ENCODE measurements around the gene PMVK.

The PMVK gene

GRCh38 chr1:154966111-154966510, 29.6 kb upstream of the PMVK start:
- DNase-seq (ENCODE audit: low spot score), result no peak

DNA sequence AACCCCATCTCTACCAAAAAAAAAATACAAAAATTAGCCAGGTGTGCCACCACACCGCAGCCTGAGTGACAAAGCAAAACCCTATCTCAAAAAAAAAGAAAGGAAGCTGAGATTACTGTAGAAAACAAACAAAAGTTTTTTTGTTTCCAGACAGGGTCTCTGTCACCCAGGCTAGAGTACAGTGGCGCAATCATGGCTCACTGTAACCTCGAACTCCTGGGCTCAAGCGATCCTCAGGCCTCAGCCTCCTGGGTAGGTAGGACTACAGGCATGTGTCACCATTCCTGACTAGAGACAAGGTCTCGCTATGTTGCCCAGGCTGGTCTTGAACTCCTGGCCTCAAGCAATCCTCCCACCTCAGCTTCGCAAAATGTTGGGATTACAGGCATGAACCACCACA, 27.8 kb upstream of the PMVK start:
- DNase-seq (ENCODE audit: low spot score), result no peak

DNA sequence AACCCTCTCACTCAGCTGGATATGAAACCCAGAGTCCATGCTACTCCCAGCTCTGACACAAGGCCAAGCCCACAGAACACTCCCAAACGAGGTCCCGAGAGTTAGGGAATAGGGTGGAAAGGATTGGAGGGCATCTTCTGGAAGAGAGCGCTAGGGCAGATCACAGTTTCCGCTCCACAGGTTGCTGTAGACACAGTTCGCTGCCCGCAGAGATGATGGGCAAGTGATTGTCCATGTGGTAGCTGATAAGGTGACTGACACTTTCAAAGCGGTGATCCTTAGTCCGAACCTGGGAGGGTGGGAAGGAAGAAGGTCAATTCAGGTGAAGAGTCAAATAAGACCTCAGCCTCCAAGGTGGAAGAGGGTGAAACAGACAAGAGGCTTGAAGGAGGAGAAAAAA, 27.1 kb upstream of the PMVK start:
- DNase-seq (ENCODE audit: low spot score), result no peak

GRCh38 chr1:154962795-154963330, 26.3 kb upstream of the PMVK start:
- no peak for DNase-seq (ENCODE audit: low spot score)

GRCh38 chr1:154962156-154962749, 25.7 kb upstream of the PMVK start:
- DNase-seq (ENCODE audit: low spot score), result no peak

- DNase-seq (ENCODE audit: low spot score), result peak; percentile 83
These were observed 25.0 kb upstream of the PMVK start, which contains the start of gene PYGO2 for GRCh38 chr1:154961207-154962155. Gene PYGO2 (minus strand): TSS chr1:154961782. CDS start chr1:154961576, 206 bp downstream.

DNA sequence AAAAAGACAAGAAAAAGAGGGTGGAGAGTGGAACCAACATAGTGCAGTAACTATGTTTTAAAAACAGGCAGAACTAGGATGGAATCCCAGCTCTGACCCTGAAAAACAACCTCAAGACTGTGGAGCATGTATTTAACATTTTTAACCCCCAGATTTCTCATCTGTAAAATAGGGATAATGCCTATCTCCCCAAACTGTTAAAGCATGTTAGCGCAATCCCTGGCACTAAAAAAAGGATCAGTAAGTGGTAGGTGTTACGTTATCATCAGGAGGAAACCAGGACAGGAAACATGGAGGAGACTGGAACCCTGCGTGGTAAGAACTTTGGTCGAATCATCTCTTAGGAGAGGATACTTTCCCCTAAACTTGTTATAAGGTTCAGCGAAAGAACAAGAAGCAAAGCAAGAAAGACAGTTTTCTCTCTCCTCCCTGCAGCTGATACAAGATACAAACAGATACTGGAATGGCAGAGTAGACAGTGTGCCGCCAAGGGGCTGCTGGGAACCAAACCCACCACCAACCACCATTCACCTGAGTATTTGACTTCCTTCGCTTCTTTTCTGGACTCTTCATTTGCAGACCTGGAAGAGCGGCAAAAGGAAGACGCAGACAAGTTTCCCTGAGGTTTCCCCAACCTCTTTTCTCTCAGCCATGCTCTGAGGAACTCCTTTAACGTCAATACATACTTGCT, 24.1 kb upstream of the PMVK start:
- DNase-seq (ENCODE audit: low spot score), result no peak

- no peak for DNase-seq (ENCODE audit: low spot score)
These were observed 22.9 kb upstream of the PMVK start for GRCh38 chr1:154959426-154959780.

DNA sequence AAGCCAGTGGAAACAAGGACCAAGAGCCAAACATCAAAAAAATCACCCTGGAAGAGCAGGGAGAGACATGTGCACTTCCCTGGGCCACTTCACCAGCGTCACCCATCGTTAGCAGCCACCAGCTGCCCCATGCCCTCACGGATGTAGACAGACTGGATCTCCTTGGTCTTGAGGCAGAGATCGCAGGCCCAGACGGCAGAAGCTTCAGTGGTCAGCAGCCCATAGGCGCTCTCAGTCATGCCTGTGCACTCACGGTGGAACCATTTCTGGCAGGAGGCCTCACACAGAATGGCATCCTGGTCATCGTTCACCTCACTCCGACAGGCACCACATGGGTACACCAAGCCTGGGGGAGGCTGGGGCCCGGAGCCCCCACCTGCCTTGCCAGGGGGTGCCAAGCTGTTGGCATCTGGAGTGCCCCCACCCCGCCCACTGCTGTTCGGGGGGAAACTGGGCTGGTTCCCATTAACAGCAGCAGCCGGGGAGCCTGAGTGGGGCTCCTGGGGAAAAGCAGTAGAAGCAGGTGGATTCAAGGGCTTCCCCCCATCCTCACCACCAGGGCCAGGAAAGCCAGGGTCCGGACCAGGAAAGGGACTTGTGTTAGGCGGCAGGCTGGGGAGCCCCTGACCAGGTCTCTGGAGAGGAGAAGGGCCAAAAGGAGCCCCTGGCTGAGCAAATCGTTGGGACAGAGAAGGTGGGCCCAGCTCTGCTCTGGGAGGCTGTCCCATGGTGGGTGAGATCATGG, 22.3 kb upstream of the PMVK start:
- DNase-seq (ENCODE audit: low spot score), result no peak

- no peak for DNase-seq (ENCODE audit: low spot score)
These were observed 21.5 kb upstream of the PMVK start for GRCh38 chr1:154958036-154958435.

DNA sequence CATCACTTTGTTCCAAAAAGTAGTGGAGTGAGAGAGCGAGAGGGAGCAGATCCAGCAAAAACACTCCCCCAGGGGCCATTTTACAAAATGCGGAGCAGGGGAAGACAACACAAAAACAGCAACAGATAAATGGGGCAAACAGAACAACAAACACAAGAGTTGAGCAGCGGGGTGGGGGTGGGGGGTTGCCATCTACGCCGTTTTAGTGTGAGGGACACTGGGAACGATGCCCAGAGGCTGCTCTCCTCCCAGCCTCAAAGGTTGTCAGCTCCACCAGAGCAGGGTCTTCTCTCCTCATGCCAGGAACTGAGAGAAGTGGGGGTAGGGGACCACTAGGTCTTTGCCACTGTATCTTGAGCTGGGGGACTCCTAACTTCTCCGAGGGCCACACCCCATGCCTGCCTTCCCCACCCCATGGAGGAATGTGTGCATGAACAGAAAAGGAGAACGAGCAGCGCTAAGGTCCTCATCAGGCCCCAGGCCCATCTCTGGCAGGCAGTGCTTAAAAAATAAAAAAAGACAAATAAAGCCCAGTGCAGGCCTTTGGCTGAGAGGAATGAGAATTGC, 20.7 kb upstream of the PMVK start:
- DNase-seq (ENCODE audit: low spot score), result no peak

DNA sequence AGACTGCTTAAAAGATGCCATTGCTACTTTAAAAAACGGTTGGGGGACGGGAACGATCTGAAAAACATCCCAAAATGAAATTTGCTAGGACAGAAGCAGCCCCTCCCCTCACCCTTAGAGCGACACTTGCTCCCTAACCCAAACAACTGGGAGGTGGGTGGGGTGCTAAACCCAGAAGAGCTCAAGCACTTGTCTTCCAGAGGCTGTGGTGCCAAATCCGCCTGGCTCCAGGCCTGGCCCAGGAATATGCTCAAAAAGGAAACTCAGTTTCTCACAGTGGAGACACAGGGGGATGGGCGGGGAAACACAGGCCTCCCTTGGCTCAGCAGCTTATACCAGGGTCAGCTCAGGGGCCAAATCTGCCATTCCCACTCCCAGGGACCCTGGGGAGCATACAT, 20.0 kb upstream of the PMVK start:
- DNase-seq (ENCODE audit: low spot score), result no peak

GRCh38 chr1:154955718-154956543, 19.4 kb upstream of the PMVK start, which contains the start of gene PBXIP1:
Gene PBXIP1 (minus strand): TSS chr1:154956099. CDS start chr1:154953721, 2,378 bp downstream.
- DNase-seq (ENCODE audit: low spot score), result peak; percentile 91

- DNase-seq (ENCODE audit: low spot score), result peak; percentile 92
These were observed 18.7 kb upstream of the PMVK start for GRCh38 chr1:154955039-154955717.

DNA sequence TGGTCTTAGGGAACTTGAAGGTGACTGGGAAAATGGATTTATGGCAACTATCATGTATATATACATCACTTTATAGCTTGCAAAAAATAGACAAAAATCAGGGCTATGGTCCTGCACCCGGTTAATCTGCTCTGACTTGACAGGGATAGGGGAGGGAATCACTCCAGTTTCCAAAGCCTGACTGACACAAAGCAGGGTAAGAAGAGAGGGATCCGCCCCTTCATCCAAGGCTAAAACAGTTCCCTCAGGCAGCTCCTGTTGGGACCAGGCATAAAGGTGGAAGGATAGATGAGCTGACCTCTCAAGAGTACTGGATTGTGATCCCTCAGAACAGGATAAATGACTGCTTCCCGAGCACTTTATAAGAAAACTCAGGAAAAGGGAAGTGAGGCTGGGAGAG, 18.0 kb upstream of the PMVK start:
- no peak for DNase-seq (ENCODE audit: low spot score)

DNA sequence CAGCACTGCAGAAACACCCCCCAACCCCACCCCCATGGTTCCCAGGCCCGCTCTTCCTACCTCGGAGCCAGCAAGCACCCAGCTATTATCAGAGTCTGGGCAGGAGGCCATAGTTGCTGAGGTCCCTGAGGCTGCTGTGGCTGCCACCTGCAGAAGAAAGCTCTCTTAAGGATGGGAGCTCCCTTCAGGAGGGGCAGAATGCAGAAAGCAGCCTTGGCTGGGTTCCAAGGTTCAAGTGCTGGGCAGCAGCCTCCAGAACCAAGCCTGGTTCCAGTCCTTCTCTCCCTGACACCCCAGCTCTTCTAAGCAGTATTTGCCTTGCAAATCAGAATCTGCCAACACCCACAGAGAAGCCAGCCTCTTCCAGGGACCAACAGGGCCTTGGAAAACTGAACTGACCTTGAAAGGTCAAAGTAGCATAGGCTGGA, 17.1 kb upstream of the PMVK start:
- no peak for DNase-seq (ENCODE audit: low spot score)

GRCh38 chr1:154952664-154953063, 16.1 kb upstream of the PMVK start:
- DNase-seq (ENCODE audit: low spot score), result no peak

- no peak for DNase-seq (ENCODE audit: low spot score)
These were observed 15.6 kb upstream of the PMVK start for GRCh38 chr1:154951901-154952657.

DNA sequence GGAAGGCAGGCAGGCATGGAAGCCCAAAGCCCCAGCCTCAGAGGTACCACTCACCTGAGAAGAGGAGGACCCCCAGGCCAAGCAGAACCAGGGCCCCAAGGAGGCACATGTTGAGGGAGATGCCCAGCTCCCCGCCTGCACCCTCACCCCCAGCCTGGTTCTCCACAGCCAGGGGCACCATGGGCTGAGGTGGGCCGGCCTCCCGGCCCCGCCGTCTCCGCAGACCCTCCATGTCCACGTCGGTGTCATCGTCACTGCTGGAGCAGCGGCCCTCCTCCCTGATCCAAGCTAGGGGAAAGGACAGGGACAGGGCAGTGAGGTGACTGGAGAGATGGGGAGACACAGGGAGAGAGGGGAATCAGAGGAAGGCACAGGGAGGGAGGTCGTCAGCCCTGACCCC, 11.6 kb upstream of the PMVK start:
- DNase-seq (ENCODE audit: low spot score), result no peak

All from activated CD4-positive, alpha-beta T cell treated with anti-CD3 and anti-CD28 coated beads, Interleukin-2, Interleukin-4, amounts not matched to agents 100 ng/mL and 50 ng/mL, durations not matched to agents 16 hours and 8 hours (primary cell).